ENCODE results near the gene PCGF5.
A peak's percentile ranks its signal among the peaks of the same experiment; 100 is the strongest.
"Not testable (repeated sequence)": the region's sequence is repeated elsewhere in the genome, so short reads cannot be mapped to it uniquely, and the experiment has no call there.

PCGF5 gene

GRCh38 chr10:91220194-91220953, at the start of gene PCGF5:
PCGF5 (plus strand) TSS chr10:91220663; CDS start chr10:91222872, 2,209 bp downstream.
- DNase-seq (ENCODE audit: low read depth): peak; percentile 80

- no peak for DNase-seq (ENCODE audit: low read depth)
These were observed 49.0 kb upstream of the PCGF5 start for GRCh38 chr10:91171485-91171884.

- no peak for DNase-seq (ENCODE audit: low read depth)
These were observed 48.1 kb upstream of the PCGF5 start for GRCh38 chr10:91172348-91172747.

- no peak for DNase-seq (ENCODE audit: low read depth)
These were observed 35.1 kb upstream of the PCGF5 start for GRCh38 chr10:91185239-91185875.

- no peak for DNase-seq (ENCODE audit: low read depth)
These were observed 33.3 kb upstream of the PCGF5 start for GRCh38 chr10:91187156-91187555.

GRCh38 chr10:91188010-91188409, 32.5 kb upstream of the PCGF5 start:
- not testable (repeated sequence) for DNase-seq (ENCODE audit: low read depth)

- DNase-seq (ENCODE audit: low read depth): no peak
These were observed 31.6 kb upstream of the PCGF5 start for GRCh38 chr10:91188889-91189288.

- DNase-seq (ENCODE audit: low read depth): peak; percentile 31
These were observed 30.0 kb upstream of the PCGF5 start for GRCh38 chr10:91190388-91190870.

GRCh38 chr10:91190876-91191583, 29.4 kb upstream of the PCGF5 start:
- no peak for DNase-seq (ENCODE audit: low read depth)

GRCh38 chr10:91191584-91191919, 28.9 kb upstream of the PCGF5 start:
- no peak for DNase-seq (ENCODE audit: low read depth)

- no peak for DNase-seq (ENCODE audit: low read depth)
These were observed 25.8 kb upstream of the PCGF5 start for GRCh38 chr10:91194497-91195179.

- DNase-seq (ENCODE audit: low read depth): no peak
These were observed 24.0 kb upstream of the PCGF5 start for GRCh38 chr10:91196268-91197048.

GRCh38 chr10:91197127-91197526, 23.3 kb upstream of the PCGF5 start:
- DNase-seq (ENCODE audit: low read depth): no peak

GRCh38 chr10:91198781-91199180, 21.7 kb upstream of the PCGF5 start:
- DNase-seq (ENCODE audit: low read depth): peak; percentile 90

GRCh38 chr10:91200314-91201212, 19.9 kb upstream of the PCGF5 start:
- no peak for DNase-seq (ENCODE audit: low read depth)

- DNase-seq (ENCODE audit: low read depth): no peak
These were observed 19.1 kb upstream of the PCGF5 start for GRCh38 chr10:91201213-91201996.

- DNase-seq (ENCODE audit: low read depth): no peak
These were observed 14.0 kb upstream of the PCGF5 start for GRCh38 chr10:91206427-91206826.

GRCh38 chr10:91206837-91207474, 13.5 kb upstream of the PCGF5 start:
- no peak for DNase-seq (ENCODE audit: low read depth)

GRCh38 chr10:91208642-91209041, 11.8 kb upstream of the PCGF5 start:
- DNase-seq (ENCODE audit: low read depth): no peak

All from fibroblast of the conjunctiva (primary cell).